ENCODE results near the gene DNAAF5. TPM values are rescaled to one million over a fixed set of nuclear protein-coding genes. Genes with fewer than 3 reads are reported as not detected.
A peak's percentile ranks its signal among the peaks of the same experiment; 100 is the strongest.

The DNAAF5 gene
- total RNA-seq, 3 donors from 2014 or later = 29.4 to 43.0 (median 30.9) TPM

GRCh38 chr7:683526-684205 is 42.8 kb upstream of the DNAAF5 start:
- DNase-seq = peak in 2 of 3 donors; percentile 12 to 29
- ATAC-seq = no peak
- H3K4me1 ChIP-seq (ENCODE audit: low read depth) = no peaks in the 10 kb centered on the region
- H3K9me3 ChIP-seq = peaks cover 17% of the 10 kb centered on the region
- no peak for TF ChIP-seq CTCF (IDR thresholded peaks at IDR 0.05)
- no peak overlapping the region for H3K4me3 ChIP-seq
- no peaks in the 10 kb centered on the region for H3K36me3 ChIP-seq (ENCODE audit: low read depth)
- intact Hi-C loops (cut with DNase I, micrococcal nuclease) = no loop called here

GRCh38 chr7:684416-684815 is 42.1 kb upstream of the DNAAF5 start:
- peak in 2 of 3 donors; percentile 3 to 7 for DNase-seq
- intact Hi-C loops (cut with DNase I, micrococcal nuclease) = no loop called here
- peaks cover 23% of the 10 kb centered on the region for H3K9me3 ChIP-seq
- H3K4me1 ChIP-seq (ENCODE audit: low read depth) = no peaks in the 10 kb centered on the region
- no peaks in the 10 kb centered on the region for H3K36me3 ChIP-seq (ENCODE audit: low read depth)
- ATAC-seq = no peak
- H3K4me3 ChIP-seq = no peak overlapping the region
- TF ChIP-seq CTCF (IDR thresholded peaks at IDR 0.05) = no peak

GRCh38 chr7:685540-685939 is 41.0 kb upstream of the DNAAF5 start:
- intact Hi-C loops (cut with DNase I, micrococcal nuclease) = no loop called here
- ATAC-seq = no peak
- Histone ChIP-seq H3K4me3 (no peak overlapping the region), H3K9me3 (peaks cover 23% of the 10 kb centered on the region), H3K36me3 (ENCODE audit: low read depth) (no peaks in the 10 kb centered on the region), H3K4me1 (ENCODE audit: low read depth) (no peaks in the 10 kb centered on the region)
- TF ChIP-seq CTCF (IDR thresholded peaks at IDR 0.05) = no peak
- DNase-seq = no peak

- no peak for TF ChIP-seq CTCF (IDR thresholded peaks at IDR 0.05)
- ATAC-seq = no peak
Measured at GRCh38 chr7:690478-691360, 35.8 kb upstream of the DNAAF5 start.

GRCh38 chr7:691361-692045 is 35.0 kb upstream of the DNAAF5 start:
- no peak for TF ChIP-seq CTCF (IDR thresholded peaks at IDR 0.05)

More at GRCh38 chr7:690478-691360, 35.8 kb upstream of the DNAAF5 start:
- intact Hi-C loops (cut with DNase I, micrococcal nuclease) = no loop called here
- H3K4me1 ChIP-seq (ENCODE audit: low read depth) = no peaks in the 10 kb centered on the region
- DNase-seq = peak in 2 of 3 donors; percentile 18 to 31
- no peaks in the 10 kb centered on the region for H3K36me3 ChIP-seq (ENCODE audit: low read depth)
- H3K4me3 ChIP-seq = no peak overlapping the region
- peaks cover 19% of the 10 kb centered on the region for H3K9me3 ChIP-seq

More at GRCh38 chr7:691361-692045, 35.0 kb upstream of the DNAAF5 start:
- intact Hi-C loops (cut with DNase I, micrococcal nuclease) = no loop called here
- Histone ChIP-seq H3K4me3 (no peak overlapping the region), H3K4me1 (ENCODE audit: low read depth) (no peaks in the 10 kb centered on the region), H3K9me3 (peaks cover 11% of the 10 kb centered on the region), H3K36me3 (ENCODE audit: low read depth) (no peaks in the 10 kb centered on the region)
- no peak for ATAC-seq
- peak in 2 of 3 donors; percentile 13 to 27 for DNase-seq
